Breast epithelium (tissue), 4 donors: ENCODE measurements around the gene TDRD12. TPM values are rescaled to one million over a fixed set of nuclear protein-coding genes. Genes with fewer than 3 reads are reported as not detected.

Experiments
- DNase-seq, 2 donors: peaks; one replicate each; pipeline ENCODE4 v3.0.0-alpha.2; 2019; ENCODE audit warnings: low spot score in 2 of 2
- H3K27ac ChIP-seq, 2 donors: fragments of 200-600 bp; sonication (generic) in 1 of 2; one replicate each; pipeline ENCODE4 v1.5.1; 2016 to 2019; ENCODE audit warnings: mild to moderate bottlenecking in 1 of 2
- H3K27me3 ChIP-seq, 2 donors: fragments of 200-600 bp; sonication (generic) in 1 of 2; one replicate each; pipeline versions ENCODE4 v1.5.1 to v1.6.0; 2017 to 2019; ENCODE audit warnings: control low read depth in 1 of 2, mild to moderate bottlenecking in 1 of 2
- H3K36me3 ChIP-seq: fragments of 200-600 bp; one replicate; pipeline ENCODE4 v1.5.1; 2019
- H3K4me1 ChIP-seq, 2 donors: fragments of 200-600 bp; sonication (generic); one replicate each; pipeline ENCODE4 v1.5.1; 2016 to 2019; ENCODE audit warnings: control low read depth in 1 of 2
- H3K4me3 ChIP-seq, 3 donors: fragments of 200-600 bp; sonication (generic); 1 replicate in 2 of 3; 2 replicates in 1 of 3; pipeline ENCODE4 v1.5.1; 2016 to 2019; ENCODE audit warnings: mild to moderate bottlenecking in 3 of 3, moderate library complexity in 2 of 3
- H3K9me3 ChIP-seq, 2 donors: fragments of 200-600 bp; sonication (generic) in 1 of 2; one replicate each; pipeline ENCODE4 v1.5.1; 2016 to 2019; ENCODE audit warnings: control low read depth in 1 of 2
- CTCF ChIP-seq, 3 donors: fragments of 450-650 bp; IDR thresholded peaks; one replicate each; pipeline ENCODE4 v1.5.1; 2016 to 2017; ENCODE audit warnings: antibody characterized with exemption in 3 of 3, mild to moderate bottlenecking in 3 of 3, moderate library complexity in 3 of 3
- POLR2A ChIP-seq: fragments of 450-650 bp; IDR thresholded peaks from one replicate; pipeline ENCODE4 v1.6.1; 2016; ENCODE audit warnings: antibody characterized with exemption, mild to moderate bottlenecking, moderate library complexity
- POLR2AphosphoS5 ChIP-seq, 3 donors: sonication (generic); formaldehyde crosslinking; IDR thresholded peaks; one replicate each; pipeline ENCODE4 v1.6.1; 2017; ENCODE audit warnings: antibody characterized with exemption in 3 of 3
- intact Hi-C: fragments of 100-400 bp; cut with DNase I; formaldehyde crosslinking; loops from one replicate; pipeline ENCODE4 v1.15.1; 2023; ENCODE audit warnings: low total_unique reads
- total RNA-seq, 3 donors: library from RNA; depleted of rRNA; stranded (reverse); fragments of >200 nt; gene quantifications; one replicate each; pipeline ENCODE4 v1.1.0, GENCODE V29; 2016

The TDRD12 gene
- total RNA-seq, 3 donors from 2014 or later, result 2.0 to 2.3 TPM; not detected in 1

DNA sequence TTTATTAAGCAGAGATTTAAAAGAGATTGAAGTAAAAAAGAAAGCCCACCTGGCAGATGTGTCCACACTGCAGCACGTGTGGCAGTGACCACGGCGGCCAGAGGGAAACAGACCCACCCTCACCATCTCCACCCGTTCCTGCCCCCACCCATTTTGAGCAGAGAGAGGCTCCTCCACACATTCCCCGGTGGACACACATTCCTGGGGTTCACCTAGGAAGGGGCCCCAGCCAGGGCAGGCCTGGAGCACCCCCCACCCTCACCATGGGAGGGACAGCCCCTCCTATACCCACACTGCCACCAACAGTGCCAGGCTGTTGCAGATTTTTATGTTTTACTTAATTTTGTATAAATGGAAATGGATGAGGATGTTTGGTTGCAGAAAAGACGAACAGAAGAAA, 95.1 kb downstream of the TDRD12 start:
- H3K9me3 ChIP-seq, result no peaks in the 10 kb centered on the region
- intact Hi-C loops, result no loop called here
- H3K4me3 ChIP-seq, result no peak overlapping the region
- H3K4me1 ChIP-seq, result no peaks in the 10 kb centered on the region
- no peak for DNase-seq
- no peaks in the 10 kb centered on the region for H3K36me3 ChIP-seq
- no peaks in the 10 kb centered on the region for H3K27me3 ChIP-seq
- TF ChIP-seq POLR2AphosphoS5 (IDR thresholded peaks at IDR 0.05) (no peak), POLR2A (no peak), CTCF (IDR thresholded peaks at IDR 0.05) (no peak)
- H3K27ac ChIP-seq, result no peak overlapping the region

DNA sequence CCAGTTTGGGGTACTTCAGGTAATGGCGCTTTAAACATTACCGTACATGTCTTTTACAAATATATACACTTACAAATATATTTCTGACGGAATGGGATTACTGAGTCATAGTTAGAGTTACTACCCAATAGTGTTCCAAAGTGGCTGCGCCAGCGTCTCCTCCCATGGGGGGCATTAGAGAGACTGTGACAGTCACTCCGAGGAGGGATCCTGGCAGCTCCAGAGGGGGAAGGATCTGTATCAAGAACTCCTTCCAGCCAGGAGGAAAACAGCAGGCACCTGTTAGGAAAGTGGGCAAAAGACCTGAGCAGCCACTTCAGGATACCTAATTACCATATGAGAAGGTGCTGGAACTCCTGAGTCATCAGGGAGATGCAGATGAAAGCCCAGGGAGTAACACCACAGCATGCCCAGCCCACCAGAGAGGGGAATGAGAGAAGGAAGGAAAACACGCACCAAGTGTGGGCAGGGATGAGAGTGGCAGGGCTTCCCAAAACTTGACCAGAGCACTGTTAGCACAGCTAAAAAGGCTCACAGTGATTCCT, 97.1 kb downstream of the TDRD12 start:
- no peak for DNase-seq
- H3K9me3 ChIP-seq, result no peaks in the 10 kb centered on the region
- no peaks in the 10 kb centered on the region for H3K36me3 ChIP-seq
- intact Hi-C loops, result no loop called here
- no peaks in the 10 kb centered on the region for H3K4me1 ChIP-seq
- no peak for TF ChIP-seq POLR2A
- TF ChIP-seq POLR2AphosphoS5 (IDR thresholded peaks at IDR 0.05), result no peak
- H3K27ac ChIP-seq, result no peak overlapping the region
- no peaks in the 10 kb centered on the region for H3K27me3 ChIP-seq
- no peak overlapping the region for H3K4me3 ChIP-seq

- intact Hi-C loops, result no loop called here
Observed at GRCh38 chr19:32817569-32818476, 98.3 kb downstream of the TDRD12 start.

GRCh38 chr19:32818536-32818935, 99.0 kb downstream of the TDRD12 start:
- Histone ChIP-seq H3K36me3 (no peaks in the 10 kb centered on the region), H3K9me3 (no peaks in the 10 kb centered on the region), H3K27me3 (no peaks in the 10 kb centered on the region), H3K4me1 (no peaks in the 10 kb centered on the region), H3K4me3 (no peak overlapping the region), H3K27ac (no peak overlapping the region)
- DNase-seq, result no peak
- TF ChIP-seq CTCF (IDR thresholded peaks at IDR 0.05), result no peak
- TF ChIP-seq POLR2AphosphoS5 (IDR thresholded peaks at IDR 0.05), result no peak
- TF ChIP-seq POLR2A, result no peak
- intact Hi-C loops, result no loop called here

More at GRCh38 chr19:32817569-32818476, 98.3 kb downstream of the TDRD12 start:
- Histone ChIP-seq H3K4me1 (no peaks in the 10 kb centered on the region), H3K27me3 (no peaks in the 10 kb centered on the region), H3K9me3 (no peaks in the 10 kb centered on the region), H3K4me3 (no peak overlapping the region), H3K36me3 (no peaks in the 10 kb centered on the region), H3K27ac (no peak overlapping the region)
- no peak for DNase-seq
- TF ChIP-seq POLR2AphosphoS5 (IDR thresholded peaks at IDR 0.05), result no peak
- no peak for TF ChIP-seq CTCF (IDR thresholded peaks at IDR 0.05)
- no peak for TF ChIP-seq POLR2A

- no peaks in the 10 kb centered on the region for H3K27me3 ChIP-seq
- intact Hi-C loops, result no loop called here
- H3K4me3 ChIP-seq, result no peak overlapping the region
- no peak for TF ChIP-seq POLR2AphosphoS5 (IDR thresholded peaks at IDR 0.05)
- TF ChIP-seq CTCF (IDR thresholded peaks at IDR 0.05), result no peak
- no peak for TF ChIP-seq POLR2A
- H3K9me3 ChIP-seq, result no peaks in the 10 kb centered on the region
- no peak overlapping the region for H3K27ac ChIP-seq
- DNase-seq, result no peak
- H3K4me1 ChIP-seq, result no peaks in the 10 kb centered on the region
- no peaks in the 10 kb centered on the region for H3K36me3 ChIP-seq
Observed at GRCh38 chr19:32819419-32820400, 100.1 kb downstream of the TDRD12 start.
